HepG2 (cell line): Measurements from ENCODE around the gene MTM1. TPM values are rescaled to one million over a fixed set of nuclear protein-coding genes. Genes with fewer than 3 reads are reported as not detected.

Experiments used
- ATAC-seq: fragments of 200-7000 bp; cut with Tn5 transposase; 3 replicates; pipeline ENCODE4 v1.9.1; 2020; ENCODE audit warnings: mild to moderate bottlenecking, moderate library complexity
- BruUV-seq: library from RNA; stranded (reverse); fragments of 400-500 nt; replicated peaks from 2 replicates; lab custom pipeline; 2021; lab: Mats Ljungman, UMichigan
- CTCF ChIA-PET: fragments of 300-600 bp; formaldehyde crosslinking; extraction: SDS; loops from one replicate; lab custom pipeline; 2021; ENCODE audit warnings: low total read pairs, inconsistent platforms, low intra/inter-chr PET ratio; lab: Yijun Ruan, JAX
- POLR2A ChIA-PET: fragments of 350-600 bp; sonication (Branson Sonifier 250); formaldehyde crosslinking; loops from one replicate; lab custom pipeline; 2020; ENCODE audit warnings: antibody characterized with exemption, inconsistent platforms; lab: Yijun Ruan, JAX
- DNase-seq: peaks from one replicate; pipeline ENCODE4 v3.0.0-alpha.2; 2015; ENCODE audit warnings: low spot score
- FAIRE-seq: peaks from 3 replicates; lab custom pipeline; 2011; peaks lifted over from hg19 to GRCh38; lab: Jason Lieb, UNC
- H2AFZ ChIP-seq: one replicate; pipeline ENCODE4 v1.6.1; 2011; ENCODE audit warnings: low read length, inconsistent platforms
- H3K27ac ChIP-seq: fragments of 300-600 bp; 3 replicates; pipeline ENCODE4 v1.8.0; 2011; ENCODE audit warnings: mixed run types, mild to moderate bottlenecking, mixed read lengths, low read length, inconsistent platforms; ENCODE audit not compliant: insufficient read depth; ENCODE audit errors: extremely low read length
- H3K27me3 ChIP-seq, 2 experiments: fragments of 200-600 bp in 1 of 2; 2 replicates in 1 of 2; 3 replicates in 1 of 2; pipeline versions ENCODE4 v1.6.0 to v1.8.0; 2011; ENCODE audit warnings: low read length in 2 of 2, mild to moderate bottlenecking in 2 of 2, moderate library complexity in 2 of 2, inconsistent platforms in 1 of 2; ENCODE audit not compliant: insufficient read depth in 2 of 2, control insufficient read depth in 1 of 2
- H3K36me3 ChIP-seq, 2 experiments: fragments of 200-600 bp in 1 of 2; replicated peaks in 1 of 2; 2 replicates in 1 of 2; 3 replicates in 1 of 2; pipeline versions ENCODE4 v1.5.1 to v1.8.0; 2011; ENCODE audit warnings: low read length in 2 of 2, inconsistent platforms in 1 of 2; ENCODE audit not compliant: insufficient read depth in 2 of 2, control insufficient read depth in 1 of 2
- H3K4me1 ChIP-seq: 2 replicates; pipeline ENCODE4 v1.5.1; 2012; ENCODE audit warnings: low read length, inconsistent platforms; ENCODE audit not compliant: insufficient read depth
- H3K4me2 ChIP-seq: 2 replicates; pipeline ENCODE4 v1.6.0; 2011; ENCODE audit warnings: low read depth, low read length, inconsistent platforms
- H3K4me3 ChIP-seq, 3 experiments: fragments of 200-600 bp in 1 of 3; sonication (generic), shearing (Covaris generic) in 1 of 3; replicated peaks in 1 of 3; 2 replicates each; pipeline ENCODE4 v1.5.1; 2011 to 2016; ENCODE audit warnings: low read length in 3 of 3, inconsistent platforms in 2 of 3, low read depth in 2 of 3, mild to moderate bottlenecking in 2 of 3, control low read depth in 1 of 3, mixed read lengths in 1 of 3; ENCODE audit not compliant: insufficient read depth in 1 of 3
- H3K79me2 ChIP-seq: one replicate; pipeline ENCODE4 v1.6.1; 2011; ENCODE audit warnings: low read length, inconsistent platforms; ENCODE audit not compliant: insufficient read depth
- H3K9ac ChIP-seq: 2 replicates; pipeline ENCODE4 v1.6.0; 2011; ENCODE audit warnings: mild to moderate bottlenecking, low read depth, low read length, inconsistent platforms; ENCODE audit not compliant: insufficient read depth
- H3K9me3 ChIP-seq: 2 replicates; pipeline ENCODE4 v1.5.1; 2012; ENCODE audit warnings: mild to moderate bottlenecking, low read length
- H4K20me1 ChIP-seq: 2 replicates; pipeline ENCODE4 v1.6.0; 2011; ENCODE audit warnings: inconsistent platforms, mild to moderate bottlenecking, low read length, moderate library complexity; ENCODE audit not compliant: insufficient read depth
- CTCF ChIP-seq: sonication (generic); formaldehyde crosslinking; IDR thresholded peaks from 2 replicates; pipeline ENCODE4 v1.5.0; 2020; ENCODE audit warnings: mild to moderate bottlenecking, missing genetic modification reagents, moderate library complexity
- ELF1 ChIP-seq: sonication (generic); formaldehyde crosslinking; IDR thresholded peaks from 2 replicates; pipeline ENCODE4 v1.4.0; 2020; ENCODE audit warnings: missing genetic modification reagents
- HNRNPL ChIP-seq: fragments of 200-400 bp; formaldehyde crosslinking; IDR thresholded peaks from 2 replicates; pipeline ENCODE4 v1.6.1; 2017; ENCODE audit warnings: mild to moderate bottlenecking, low read depth, low read length
- RAD21 ChIP-seq: fragments of 450-650 bp; formaldehyde crosslinking; IDR thresholded peaks from 2 replicates; pipeline ENCODE4 v1.5.0; 2020; ENCODE audit warnings: mild to moderate bottlenecking
- SALL1 ChIP-seq: sonication (generic); formaldehyde crosslinking; IDR thresholded peaks from 2 replicates; pipeline ENCODE4 v1.8.0; 2022; ENCODE audit warnings: mild to moderate bottlenecking, missing genetic modification reagents
- SAP130 ChIP-seq: IDR thresholded peaks from 2 replicates; pipeline ENCODE4 v1.6.1; 2016; ENCODE audit warnings: low read depth
- STAG1 ChIP-seq: sonication (generic); formaldehyde crosslinking; IDR thresholded peaks from 2 replicates; pipeline ENCODE4 v1.4.0; 2020; ENCODE audit warnings: missing genetic modification reagents
- TFAP4 ChIP-seq: sonication (generic); IDR thresholded peaks from 2 replicates; pipeline ENCODE4 v1.6.1; 2016; ENCODE audit warnings: low read depth, borderline replicate concordance
- YEATS4 ChIP-seq: sonication (generic); formaldehyde crosslinking; IDR thresholded peaks from 2 replicates; pipeline ENCODE4 v1.4.0; 2020; ENCODE audit warnings: missing genetic modification reagents, borderline replicate concordance
- ZFX ChIP-seq: sonication (generic); formaldehyde crosslinking; IDR thresholded peaks from 2 replicates; pipeline ENCODE4 v1.4.0; 2020; ENCODE audit warnings: mild to moderate bottlenecking, low read depth, missing genetic modification reagents, moderate library complexity
- ZNF138 ChIP-seq: sonication (generic); formaldehyde crosslinking; IDR thresholded peaks from 2 replicates; pipeline ENCODE4 v1.5.0; 2020; ENCODE audit warnings: mild to moderate bottlenecking, low read depth, missing genetic modification reagents
- ZNF263 ChIP-seq: sonication (generic); formaldehyde crosslinking; IDR thresholded peaks from 2 replicates; pipeline ENCODE4 v1.4.0; 2020; ENCODE audit warnings: missing genetic modification reagents
- ZNF335 ChIP-seq: sonication (generic); formaldehyde crosslinking; IDR thresholded peaks from 2 replicates; pipeline ENCODE4 v1.4.0; 2020; ENCODE audit warnings: missing genetic modification reagents
- WGBS: methylation state at CpG from one replicate; pipeline ENCODE4 v1.1.6; 2017; ENCODE audit warnings: low lambda C conversion rate; 5-methylcytosine and 5-hydroxymethylcytosine counted together
- in situ Hi-C: cut with HindIII; loops from 2 replicates; pipeline ENCODE4 v1.10.0; 2017; ENCODE audit warnings: low pct_unique_long_range_greater_than_20kb; ENCODE audit not compliant: extremely low pct_ligation_motif_present
- intact Hi-C: fragments of 100-400 bp; cut with micrococcal nuclease; formaldehyde crosslinking; loops from one replicate; pipeline ENCODE4 v1.10.0; 2022; ENCODE audit not compliant: unreplicated experiment
- polyA plus RNA-seq, 8 experiments: library from polyadenylated mRNA; depleted of rRNA in 3 of 8; stranded (reverse) in 7 of 8; unstranded in 1 of 8; fragments of >200 nt; fragmentation: Illumina TruSeq in 4 of 8; extraction: Trizol in 4 of 8; gene quantifications; 2 replicates each; pipeline versions ENCODE4 v1.2.1 to v1.2.3, GENCODE V29; 2011 to 2016; ENCODE audit warnings: low read depth in 4 of 8, missing spikeins in 1 of 8, mixed read lengths in 1 of 8; ENCODE audit not compliant: insufficient read depth in 1 of 8
- total RNA-seq, 5 experiments: library from RNA; depleted of rRNA; stranded (reverse); fragments of >200 nt; fragmentation: Illumina TruSeq; extraction: Trizol; gene quantifications; 2 replicates each; pipeline ENCODE4 v1.2.3, GENCODE V29; 2016; ENCODE audit warnings: low read depth in 1 of 5

MTM1 gene
- total and polyA plus RNA-seq, 2 of the 13 experiments (the other 11 are each of a cell fraction or from before 2014, with no cell fraction given) = 12.0 to 15.2 TPM

DNA sequence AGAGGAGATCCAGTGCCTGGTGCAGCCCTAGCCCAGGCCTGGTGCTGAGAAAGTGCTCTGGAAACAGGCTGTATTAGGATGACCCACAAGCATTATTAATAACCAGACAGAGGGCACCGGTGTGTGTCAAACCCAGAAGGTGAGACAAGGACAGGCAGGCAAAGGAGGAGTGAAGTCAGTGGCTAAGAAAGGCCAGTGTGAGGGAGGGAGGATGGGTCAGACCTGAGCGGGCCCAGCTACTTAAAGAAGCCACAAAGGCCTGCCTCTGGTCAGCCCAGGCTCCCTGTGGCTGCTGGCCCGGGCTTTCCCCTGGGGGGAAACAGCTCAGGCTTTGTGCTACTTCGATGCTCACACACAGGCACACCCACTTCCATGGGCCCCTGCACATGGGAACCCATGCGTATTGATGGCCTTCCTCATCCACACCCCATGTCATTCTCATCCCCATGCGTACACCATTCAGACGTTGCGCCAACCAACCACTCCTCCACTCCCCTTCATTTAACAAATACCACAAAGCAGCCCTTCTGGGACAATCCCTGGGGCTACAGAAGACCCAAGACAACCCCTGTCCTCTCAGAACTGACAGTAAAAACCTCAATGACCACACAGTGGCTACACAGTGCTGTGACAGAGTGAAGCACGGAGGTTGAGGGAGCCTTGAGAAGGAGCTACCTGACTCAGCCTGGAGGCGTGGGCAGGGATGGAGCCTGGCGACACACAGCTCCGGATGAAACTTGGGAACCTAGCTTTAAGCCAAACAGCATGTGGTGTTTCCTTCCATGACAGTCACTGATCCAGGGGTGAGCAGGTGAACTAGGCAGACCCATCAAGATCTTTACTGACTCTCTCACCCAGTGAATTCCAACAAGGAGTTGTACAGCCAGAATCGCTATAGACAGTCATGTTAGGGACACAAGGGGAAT, 24.9 kb upstream of the MTM1 start:
- DNase-seq = no peak
- TF ChIP-seq ELF1 (CRISPR knock-in tag) (no peak), ZNF138 (CRISPR knock-in tag) (no peak)
- Histone ChIP-seq H4K20me1 (no peaks in the 10 kb centered on the region), H3K9ac (no peak overlapping the region), H3K4me2 (no peak overlapping the region), H2AFZ (no peak overlapping the region), H3K4me3 (no peak overlapping the region), H3K27ac (no peak overlapping the region), H3K9me3 (no peaks in the 10 kb centered on the region), H3K4me1 (peaks cover 40% of the 10 kb centered on the region), H3K79me2 (no peaks in the 10 kb centered on the region), H3K27me3 (no peaks in the 10 kb centered on the region; a peak in 1 of 5 replicates), H3K36me3 (no peaks in the 10 kb centered on the region)
- intact Hi-C loops (loop anchor here (1.0 to 10.0 kb wide), 4 partner anchors 23 to 171 kb away; no protein-coding TSS in a partner anchor), in situ Hi-C loops (loop anchor here (10.0 kb wide), 1 partner anchor 141 kb away; no protein-coding TSS in a partner anchor)
- ChIA-PET CTCF (interaction anchor here (1.2 to 1.7 kb wide), 2 partner anchors 44 to 140 kb away, joined by 4 to 5 read pairs; no protein-coding TSS in a partner anchor), POLR2A (interaction anchor here (5.4 kb wide), 1 partner anchor 26 kb away, joined by 63 read pairs; the partner anchor contains the start of gene MTM1)
- no peak; the same call in 1 of the 3 replicates for ATAC-seq
- BruUV-seq = no TSS peak
- no peak for FAIRE-seq
- WGBS = 62% methylated on average over 7 of the region's 13 CpGs

DNA sequence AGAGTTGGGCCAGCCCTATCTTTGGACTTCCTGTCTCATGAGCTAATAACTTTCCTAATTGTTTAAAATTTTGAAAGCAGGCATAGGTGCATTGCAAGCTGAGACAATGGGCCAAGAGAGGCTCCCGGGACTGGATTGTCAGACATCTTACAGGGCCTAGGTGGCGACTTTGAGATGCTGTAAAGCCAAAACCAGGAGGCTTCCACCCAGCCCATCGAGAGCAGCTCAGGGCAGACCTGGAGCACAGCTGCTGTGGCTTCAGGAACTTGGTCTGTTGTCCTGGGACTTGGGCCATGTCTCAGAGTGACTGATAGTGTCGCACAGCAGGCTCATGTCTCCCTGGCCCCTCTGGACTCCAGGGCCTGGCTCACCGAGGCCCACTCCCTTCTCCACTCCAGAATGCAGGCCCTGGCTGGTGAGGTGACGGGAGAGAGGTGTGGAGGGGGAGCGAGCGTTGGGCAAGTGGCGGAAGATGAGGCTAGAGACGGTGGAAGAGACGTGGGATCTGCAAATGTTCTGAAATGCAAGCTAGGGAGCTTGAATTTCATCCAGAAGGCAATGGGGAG, 24.1 kb upstream of the MTM1 start:
- no TSS peak for BruUV-seq
- Histone ChIP-seq H3K79me2 (no peaks in the 10 kb centered on the region), H3K27ac (no peak overlapping the region), H3K4me2 (peak overlapping the region; percentile 90), H3K27me3 (no peaks in the 10 kb centered on the region; a peak in 1 of 5 replicates), H3K9me3 (no peaks in the 10 kb centered on the region), H4K20me1 (no peaks in the 10 kb centered on the region), H3K9ac (no peak overlapping the region), H3K36me3 (no peaks in the 10 kb centered on the region), H3K4me1 (peaks cover 48% of the 10 kb centered on the region), H3K4me3 (peak overlapping the region in 2 of 3 experiments; percentile 13 to 51; a peak in 2 of 6 replicates), H2AFZ (peak overlapping the region; percentile 0)
- FAIRE-seq (peak; percentile 87), ATAC-seq (peak; percentile 70), DNase-seq (peak; percentile 49)
- in situ Hi-C loops (loop anchor here (10.0 kb wide), 1 partner anchor 140 kb away; no protein-coding TSS in a partner anchor), intact Hi-C loops (loop anchor here (1.0 to 10.0 kb wide), 4 partner anchors 22 to 170 kb away; no protein-coding TSS in a partner anchor)
- WGBS = 14% methylated on average over 6 of the region's 11 CpGs
- ChIA-PET POLR2A (interaction anchor here (5.4 kb wide), 1 partner anchor 25 kb away, joined by 63 read pairs; the partner anchor contains the start of gene MTM1), CTCF (interaction anchor here (1.2 to 1.7 kb wide), 2 partner anchors 43 to 139 kb away, joined by 4 to 5 read pairs; no protein-coding TSS in a partner anchor)
- TF ChIP-seq ZNF263 (CRISPR knock-in tag) (0 out of 2 replicates have a peak, but pooled peaks have one; percentile 46), SALL1 (CRISPR knock-in tag) (peak; percentile 43; the same call in 1 of the 2 replicates), STAG1 (CRISPR knock-in tag) (peak; percentile 82), RAD21 (CRISPR knock-in tag) (peak; percentile 55), HNRNPL (no peak), ZFX (CRISPR knock-in tag) (peak; percentile 22; the same call in 1 of the 2 replicates), ZNF335 (CRISPR knock-in tag) (no peak), TFAP4 (peak; percentile 21; the same call in 1 of the 2 replicates), CTCF (CRISPR knock-in tag) (peak; percentile 73), YEATS4 (CRISPR knock-in tag) (no peak), SAP130 (CRISPR knock-in tag) (peak; percentile 43; the same call in 1 of the 2 replicates)
